Measurements from ENCODE around the gene ASGR1.

DNA sequence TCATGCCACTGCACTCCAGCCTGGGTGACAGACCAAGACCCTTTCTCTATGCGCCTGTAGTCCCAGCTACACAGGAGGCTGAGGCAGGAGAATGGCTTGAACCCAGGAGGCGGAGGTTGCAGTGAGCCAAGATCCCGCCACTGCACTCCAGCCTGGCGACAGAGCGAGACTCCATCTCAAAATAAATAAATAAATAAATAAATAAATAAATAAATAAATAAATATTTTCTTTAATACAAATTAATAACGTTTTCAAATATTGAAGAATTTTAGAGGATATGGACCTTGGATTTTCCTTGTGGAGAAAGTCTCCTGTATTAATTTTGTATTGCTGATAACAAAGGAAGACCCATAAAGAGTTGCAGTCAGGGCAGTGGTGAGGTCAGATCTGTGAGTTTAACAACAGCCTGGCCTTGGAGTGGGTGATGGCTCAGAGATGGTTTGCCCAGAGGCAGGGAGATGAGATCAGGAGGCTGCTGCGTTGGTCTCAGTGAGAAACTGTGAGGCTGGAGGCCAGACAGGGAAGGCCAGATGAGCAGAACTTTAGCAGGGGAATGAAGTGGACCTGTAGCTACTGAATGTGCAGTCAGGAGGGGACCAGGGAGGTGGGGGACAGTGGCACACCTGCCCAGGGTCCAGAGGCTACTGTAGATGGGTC is 4.4 kb upstream of the ASGR1 start:
- TF ChIP-seq EZH2 (IDR thresholded peaks at IDR 0.05; ENCODE audit: insufficient read depth, poor library complexity, severe bottlenecking) (no peak), EZH2phosphoT487 (IDR thresholded peaks at IDR 0.05; ENCODE audit: insufficient read depth, low read depth) (no peak)
